Adrenal gland (tissue), 12 donors: ENCODE results near the gene LYRM4. TPM values are rescaled to one million over a fixed set of nuclear protein-coding genes. Genes with fewer than 3 reads are reported as not detected.

Experiments
- DNase-seq, 7 donors: peaks; one replicate each; pipeline ENCODE4 v3.0.0-alpha.2; 2019 to 2020
- H3K27ac ChIP-seq, 5 donors: fragments of 200-600 bp; sonication (generic) in 4 of 5; 1 replicate in 3 of 5; 2 replicates in 2 of 5; pipeline versions ENCODE4 v1.5.1 to v1.8.0; 2016 to 2020; ENCODE audit warnings: mild to moderate bottlenecking in 1 of 5
- H3K27me3 ChIP-seq: fragments of 200-600 bp; 2 replicates; pipeline ENCODE4 v1.8.0; 2021
- H3K36me3 ChIP-seq, 2 donors: fragments of 200-600 bp; replicated peaks in 1 of 2; 1 replicate in 1 of 2; 2 replicates in 1 of 2; pipeline versions ENCODE4 v1.5.1 to v1.8.0; 2018 to 2022
- H3K4me1 ChIP-seq, 2 donors: fragments of 200-600 bp; replicated peaks in 1 of 2; 1 replicate in 1 of 2; 2 replicates in 1 of 2; pipeline versions ENCODE4 v1.5.1 to v1.8.0; 2018 to 2021
- H3K4me3 ChIP-seq, 4 donors: fragments of 200-600 bp; sonication (generic) in 3 of 4; one replicate each; pipeline ENCODE4 v1.5.1; 2016 to 2018
- H3K9me3 ChIP-seq, 3 donors: fragments of 200-600 bp; sonication (generic) in 1 of 3; replicated peaks in 1 of 3; 1 replicate in 2 of 3; 2 replicates in 1 of 3; pipeline versions ENCODE4 v1.5.1 to v1.8.0; 2016 to 2021
- CTCF ChIP-seq, 6 experiments: fragments of 450-650 bp in 4 of 6; fragments of 200-600 bp in 2 of 6; sonication (generic) in 1 of 6; IDR thresholded peaks; 1 replicate in 5 of 6; 2 replicates in 1 of 6; pipeline versions ENCODE4 v1.5.1 to v1.8.0; 2016 to 2021; ENCODE audit warnings: antibody characterized with exemption in 6 of 6, mild to moderate bottlenecking in 2 of 6, moderate library complexity in 1 of 6
- POLR2A ChIP-seq, 2 donors: fragments of 450-650 bp; IDR thresholded peaks; one replicate each; pipeline ENCODE4 v1.6.1; 2017; ENCODE audit warnings: antibody characterized with exemption in 2 of 2, mild to moderate bottlenecking in 2 of 2, moderate library complexity in 1 of 2
- WGBS, 4 donors: extraction: QIAGEN DNeasy Blood & Tissue Kit in 2 of 4; methylation state at CpG; one replicate each; pipeline versions ENCODE4 v1.1.5 to v1.1.7; 2013 to 2017; 5-methylcytosine and 5-hydroxymethylcytosine counted together
- intact Hi-C, 2 donors: fragments of 100-400 bp; cut with DNase I; formaldehyde crosslinking; loops; one replicate each; pipeline versions ENCODE4 v1.14.1 to v1.15.0; 2022 to 2023
- polyA plus RNA-seq, 3 donors: library from polyadenylated mRNA; stranded (reverse); fragments of 200-250 nt in 2 of 3; fragments of 350-450 nt in 1 of 3; fragmentation: Illumina TruSeq in 1 of 3; extraction: RNeasy Lipid Tissue Mini Kit (QIAGEN cat#74804) in 1 of 3; gene quantifications; one replicate each; pipeline ENCODE4 v1.2.3, GENCODE V29; 2013 to 2014
- total RNA-seq, 9 donors: library from RNA; depleted of rRNA in 4 of 9; stranded (reverse); fragments of >200 nt in 4 of 9; fragments of 120-200 nt in 1 of 9; fragmentation: NEBNext Ultra II Directional in 1 of 9; extraction: Animal tissue kit (Norgen Biotek cat#: 25700) in 1 of 9; gene quantifications; one replicate each; pipeline versions ENCODE4 v1.1.0 to v1.2.4, GENCODE V29; 2013 to 2023
- donor health status: healthy with polysubstance abuse.
- donor health status: Bipolar disorder and iron deficiency.
- donor health status: DM: yes; HTN: yes; CAD: no.
- donor health status: DM: no; HTN: no; CAD: no.
- donor health status: DM: no; HTN: no; CAD: no.
- donor health status: DM: yes; HTN: yes; CAD: no.

The LYRM4 gene
- total and polyA plus RNA-seq, 12 donors: 16.1 to 65.1 (median 29.9) TPM

DNA sequence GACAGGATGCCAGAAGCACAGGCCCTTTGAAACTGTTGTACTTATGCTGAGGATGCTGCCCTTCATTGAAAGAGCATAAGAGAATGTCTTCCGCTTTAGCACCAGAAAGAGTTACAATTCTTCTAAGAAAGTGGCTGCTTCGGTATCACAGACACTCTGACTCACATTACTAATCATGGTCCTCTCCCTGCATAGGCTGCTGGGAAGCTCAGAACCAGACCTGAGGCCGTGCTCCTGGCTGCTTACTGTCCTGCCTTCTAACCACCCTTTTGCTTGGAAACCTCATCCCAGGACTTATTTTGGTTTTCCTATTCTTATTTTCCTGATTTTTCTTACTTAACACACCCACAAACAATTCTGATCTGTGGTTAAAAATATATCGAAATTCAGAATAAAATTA lies 22.9 kb downstream of the LYRM4 start:
- intact Hi-C loops: no loop called here
- Histone ChIP-seq H3K36me3 (peaks cover 0 to 6% of the 10 kb centered on the region in 2 donors), H3K4me3 (no peak overlapping the region), H3K9me3 (no peaks in the 10 kb centered on the region), H3K27ac (no peak overlapping the region), H3K4me1 (no peaks in the 10 kb centered on the region), H3K27me3 (no peaks in the 10 kb centered on the region)
- TF ChIP-seq CTCF (IDR thresholded peaks at IDR 0.05) (no peak), POLR2A (IDR thresholded peaks at IDR 0.05) (no peak)
- DNase-seq: no peak
- 79 to 84% (median 82%) methylated on average over 4 of the region's 4 CpGs for WGBS, 4 donors

DNA sequence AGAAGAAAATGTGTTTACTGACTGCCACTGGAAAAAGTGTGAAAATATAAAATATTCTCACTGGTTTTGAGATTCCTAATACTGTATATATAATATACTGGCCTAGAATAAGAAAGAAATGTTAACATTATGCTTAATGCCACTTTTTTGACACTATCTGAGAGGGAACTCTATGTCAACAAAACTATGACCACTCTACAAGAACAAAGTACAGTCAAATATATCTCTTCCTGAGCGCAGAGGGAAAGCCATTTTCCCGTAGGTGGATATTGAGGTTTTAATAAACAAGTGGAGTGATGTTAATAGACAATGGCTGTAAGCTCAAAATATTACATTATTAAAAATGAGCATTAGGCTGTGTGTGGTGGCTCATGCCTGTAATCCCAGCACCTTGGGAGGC lies 24.9 kb downstream of the LYRM4 start:
- intact Hi-C loops: no loop called here
- DNase-seq: no peak
- Histone ChIP-seq H3K4me3 (no peak overlapping the region), H3K4me1 (peaks cover 0 to 5% of the 10 kb centered on the region in 2 donors), H3K27me3 (no peaks in the 10 kb centered on the region), H3K36me3 (peaks cover 0 to 6% of the 10 kb centered on the region in 2 donors), H3K27ac (no peak overlapping the region), H3K9me3 (no peaks in the 10 kb centered on the region)
- no peak for TF ChIP-seq POLR2A (IDR thresholded peaks at IDR 0.05)
- no peak for TF ChIP-seq CTCF (IDR thresholded peaks at IDR 0.05)
- WGBS, 4 donors: 94 to 98% (median 96%) methylated on average over 2 of the region's 2 CpGs

- Histone ChIP-seq H3K27me3 (no peaks in the 10 kb centered on the region), H3K4me1 (peaks cover 0 to 8% of the 10 kb centered on the region in 2 donors), H3K36me3 (peaks cover 0 to 6% of the 10 kb centered on the region in 2 donors), H3K9me3 (no peaks in the 10 kb centered on the region), H3K4me3 (no peak overlapping the region), H3K27ac (no peak overlapping the region)
- TF ChIP-seq CTCF (IDR thresholded peaks at IDR 0.05) (no peak), POLR2A (IDR thresholded peaks at IDR 0.05) (no peak)
- WGBS, 4 donors: 79 to 88% (median 80%) methylated on average over 6 of the region's 6 CpGs
- intact Hi-C loops: no loop called here
- DNase-seq: no peak
Observed at GRCh38 chr6:5234874-5235273, 25.9 kb downstream of the LYRM4 start.

DNA sequence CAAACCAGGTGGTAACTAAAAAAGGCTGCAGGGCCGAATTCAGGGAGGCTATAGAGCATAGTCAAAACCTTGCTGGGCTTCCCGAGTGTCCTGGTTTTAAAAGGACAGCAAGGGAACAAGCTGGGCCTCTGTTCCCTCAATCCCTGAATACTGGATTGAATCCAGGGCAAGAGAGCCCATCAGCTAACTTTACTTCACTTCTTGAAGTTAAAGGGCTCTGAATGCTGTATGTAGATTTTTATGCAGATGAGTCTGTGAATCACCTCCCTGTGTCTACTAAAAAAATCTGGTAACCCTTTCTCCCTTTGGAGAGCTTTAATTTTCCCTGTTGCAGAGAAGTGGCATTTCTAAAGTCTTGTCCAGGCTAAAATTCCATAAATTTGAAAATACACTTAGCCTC lies 29.5 kb downstream of the LYRM4 start:
- peaks cover 0 to 8% of the 10 kb centered on the region in 2 donors for H3K4me1 ChIP-seq
- H3K27me3 ChIP-seq: no peaks in the 10 kb centered on the region
- WGBS, 4 donors: 71 to 88% (median 77%) methylated on average over 2 of the region's 2 CpGs
- no peak for DNase-seq
- H3K4me3 ChIP-seq: no peak overlapping the region
- H3K27ac ChIP-seq: no peak overlapping the region
- H3K36me3 ChIP-seq: peaks cover 0 to 5% of the 10 kb centered on the region in 2 donors
- H3K9me3 ChIP-seq: no peaks in the 10 kb centered on the region
- intact Hi-C loops: no loop called here
- TF ChIP-seq CTCF (IDR thresholded peaks at IDR 0.05) (no peak), POLR2A (IDR thresholded peaks at IDR 0.05) (no peak)
